ENCODE results near the gene ERV3-1.
"Not testable (repeated sequence)": the region's sequence is repeated elsewhere in the genome, so short reads cannot be mapped to it uniquely, and the experiment has no call there.

Gene ERV3-1

GRCh38 chr7:65006094-65006992 is at the start of gene ERV3-1:
Gene ERV3-1, minus strand, starts transcription at chr7:65006687. Its CDS starts 13,661 bp downstream, at chr7:64993026.
- peak; percentile 96 for DNase-seq

DNA sequence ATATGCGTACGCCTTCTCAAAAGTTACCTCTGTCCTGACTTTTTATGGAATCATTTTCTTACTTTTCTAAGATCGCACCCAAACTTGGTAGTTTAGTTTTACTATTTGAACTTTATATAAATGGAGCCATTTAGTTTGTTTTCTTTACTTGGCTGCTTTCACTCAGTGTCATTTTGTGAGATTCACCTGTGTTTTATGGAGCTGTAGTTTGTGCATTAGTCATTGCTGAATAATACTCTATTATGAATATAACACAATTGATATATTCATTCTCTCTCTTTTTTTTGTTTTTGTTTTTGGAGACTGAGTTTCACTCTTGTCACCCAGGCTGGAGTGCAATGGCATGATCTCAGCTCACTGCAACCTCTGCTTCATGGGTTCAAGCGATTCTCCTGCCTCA is 49.3 kb upstream of the ERV3-1 start:
- DNase-seq: not testable (repeated sequence)

GRCh38 chr7:65054466-65054994 is 48.0 kb upstream of the ERV3-1 start:
- not testable (repeated sequence) for DNase-seq

GRCh38 chr7:65051654-65052053 is 45.2 kb upstream of the ERV3-1 start:
- not testable (repeated sequence) for DNase-seq

- not testable (repeated sequence) for DNase-seq
Observed at GRCh38 chr7:65051139-65051538, 44.7 kb upstream of the ERV3-1 start.

GRCh38 chr7:65046329-65046728 is 39.8 kb upstream of the ERV3-1 start:
- DNase-seq: not testable (repeated sequence)

GRCh38 chr7:65045589-65045988 is 39.1 kb upstream of the ERV3-1 start:
- DNase-seq: not testable (repeated sequence)

GRCh38 chr7:65038767-65039166 is 32.3 kb upstream of the ERV3-1 start:
- peak; percentile 21 for DNase-seq

- peak; percentile 95 for DNase-seq
Observed at GRCh38 chr7:65037740-65038688, 31.5 kb upstream of the ERV3-1 start.

DNA sequence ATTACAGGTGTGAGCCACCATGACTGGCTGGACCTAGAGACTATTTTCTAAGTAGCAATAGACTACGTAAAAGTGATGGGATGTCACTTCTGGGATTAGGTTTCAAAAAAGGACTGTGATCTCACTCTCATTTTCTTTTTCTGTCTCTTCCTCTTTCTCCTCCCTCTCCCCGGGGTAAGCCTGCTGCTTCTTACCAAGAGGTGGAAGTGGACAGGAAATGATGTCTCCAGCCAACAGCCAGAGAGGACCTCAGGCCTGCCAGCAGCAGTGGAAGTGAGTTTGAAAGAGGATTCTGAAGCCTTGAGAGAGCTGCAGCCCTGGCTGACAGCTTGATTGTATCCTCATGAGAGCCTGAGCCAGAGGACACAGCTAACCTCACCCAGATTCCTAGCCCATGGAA is 30.0 kb upstream of the ERV3-1 start:
- DNase-seq: peak; percentile 3

DNA sequence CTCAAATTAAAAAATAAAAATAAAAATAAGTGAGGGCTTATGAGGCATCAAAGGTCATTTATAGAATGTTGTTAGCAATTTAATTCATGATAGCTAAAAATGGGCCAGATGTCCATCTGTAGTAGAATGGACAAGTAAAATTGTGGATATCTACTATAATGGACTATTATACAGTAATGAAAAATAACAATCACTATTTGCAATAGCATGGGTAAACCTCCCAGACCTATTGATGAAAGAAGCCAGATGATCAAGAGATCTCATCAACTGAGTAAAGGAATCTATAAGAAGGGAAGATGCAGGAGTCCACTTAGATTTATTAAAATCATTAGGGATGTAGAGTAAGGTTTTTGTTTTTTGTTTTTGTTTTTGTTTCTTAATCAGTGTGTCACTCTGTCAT is 29.0 kb upstream of the ERV3-1 start:
- not testable (repeated sequence) for DNase-seq

DNA sequence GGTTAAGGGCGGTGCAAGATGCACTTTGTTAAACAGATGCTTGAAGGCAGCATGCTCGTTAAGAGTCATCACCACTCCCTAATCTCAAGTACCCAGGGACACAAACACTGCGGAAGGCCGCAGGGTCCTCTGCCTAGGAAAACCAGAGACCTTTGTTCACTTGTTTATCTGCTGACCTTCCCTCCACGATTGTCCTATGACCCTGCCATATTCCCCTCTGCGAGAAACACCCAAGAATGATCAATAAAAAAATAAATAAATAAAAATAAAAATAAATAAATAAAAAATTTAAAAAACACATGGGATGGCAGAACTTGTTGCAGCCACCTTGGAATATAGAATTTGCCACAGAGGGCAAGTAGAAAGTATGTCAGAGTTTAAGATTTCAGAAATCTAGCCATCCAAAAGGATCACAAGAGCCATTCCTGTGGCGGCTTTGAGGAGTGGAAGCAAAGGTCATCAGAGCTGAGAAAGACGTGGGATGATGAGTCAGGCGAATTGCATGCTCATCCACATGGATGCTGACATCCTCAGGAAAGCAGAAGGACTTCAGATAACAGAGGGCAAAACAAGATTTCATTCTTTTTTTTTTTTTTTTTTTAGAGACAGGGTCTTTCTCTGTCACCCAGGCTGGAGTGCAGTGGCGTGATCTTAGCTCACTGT is 27.8 kb upstream of the ERV3-1 start:
- not testable (repeated sequence) for DNase-seq

DNA sequence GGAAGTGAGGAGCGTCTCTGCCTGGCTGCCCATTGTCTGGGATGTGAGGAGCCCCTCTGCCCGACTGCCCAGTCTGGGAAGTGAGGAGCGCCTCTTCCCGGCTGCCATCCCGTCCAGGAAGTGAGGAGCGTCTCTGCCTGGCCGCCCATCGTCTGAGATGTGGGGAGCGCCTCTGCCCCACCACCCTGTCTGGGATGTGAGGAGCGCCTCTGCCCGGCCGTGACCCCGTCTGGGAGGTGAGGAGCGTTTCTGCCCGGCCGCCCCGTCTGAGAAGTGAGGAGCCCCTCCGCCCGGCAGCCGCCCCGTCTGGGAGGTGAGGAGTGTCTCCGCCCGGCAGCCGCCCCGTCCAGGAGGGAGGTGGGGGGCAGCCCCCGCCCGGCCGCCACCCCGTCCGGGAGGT is 26.9 kb upstream of the ERV3-1 start:
- DNase-seq: not testable (repeated sequence)

- DNase-seq: not testable (repeated sequence)
Observed at GRCh38 chr7:65025023-65025422, 18.5 kb upstream of the ERV3-1 start.

- DNase-seq: not testable (repeated sequence)
Observed at GRCh38 chr7:65020978-65021377, 14.5 kb upstream of the ERV3-1 start.

GRCh38 chr7:65009881-65010280 is 3.4 kb upstream of the ERV3-1 start:
- not testable (repeated sequence) for DNase-seq

GRCh38 chr7:65009394-65009793 is 2.9 kb upstream of the ERV3-1 start:
- not testable (repeated sequence) for DNase-seq

GRCh38 chr7:65007036-65007435 is 549 bp upstream of the ERV3-1 start:
- DNase-seq: peak; percentile 23

GRCh38 chr7:65004575-65004974 is 1.9 kb downstream of the ERV3-1 start:
- no peak for DNase-seq

DNA sequence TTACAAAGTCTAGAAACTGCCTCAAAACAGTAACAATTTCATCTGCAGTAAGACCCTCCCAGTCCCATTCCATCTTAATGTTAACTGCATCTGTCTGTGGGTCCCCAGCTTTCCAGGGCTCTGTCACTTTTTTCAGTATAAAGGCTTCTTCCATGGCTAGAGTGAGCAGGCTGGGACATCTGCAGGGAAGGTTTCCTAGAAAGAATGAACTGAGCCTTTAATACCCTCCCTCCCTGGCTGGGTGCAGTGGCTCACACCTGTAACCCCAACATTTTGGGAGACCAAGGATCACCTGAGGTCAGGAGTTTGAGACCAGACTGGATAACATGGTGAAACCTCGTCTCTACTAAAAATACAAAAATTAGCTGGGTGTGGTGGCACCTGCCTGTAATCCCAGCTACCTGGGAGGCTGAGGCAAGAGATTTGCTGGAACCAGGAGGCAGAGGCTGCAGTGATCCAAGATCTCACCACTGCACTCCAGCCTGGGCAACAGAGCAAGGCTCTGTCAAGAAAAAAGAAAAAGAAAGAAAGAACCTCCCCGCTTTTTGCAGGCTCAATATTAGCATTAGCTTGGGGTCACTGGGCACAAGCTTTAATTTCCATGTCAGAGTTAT is 3.4 kb downstream of the ERV3-1 start:
- DNase-seq: no peak

- no peak for DNase-seq
Observed at GRCh38 chr7:65001291-65001814, 5.1 kb downstream of the ERV3-1 start.

Measured in CD4-positive, alpha-beta T cell treated with Interleukin-10 for 1 hour (primary cell).